SK-N-SH (cell line): Measurements from ENCODE around the gene PGS1. TPM values are rescaled to one million over a fixed set of nuclear protein-coding genes. Genes with fewer than 3 reads are reported as not detected.
A peak's percentile ranks its signal among the peaks of the same experiment; 100 is the strongest.

Experiments used
- CTCF ChIA-PET: fragments of 300-600, 350-600 bp; formaldehyde crosslinking; extraction: SDS; loops from one replicate; lab custom pipeline; 2021; lab: Yijun Ruan, JAX
- POLR2A ChIA-PET: fragments of 350-600 bp; sonication (Branson Sonifier 250); formaldehyde crosslinking; extraction: SDS; loops from one replicate; lab custom pipeline; 2020; ENCODE audit warnings: antibody characterized with exemption, inconsistent platforms; lab: Yijun Ruan, JAX
- DNase-seq: peaks from one replicate; pipeline ENCODE4 v3.0.0; 2012
- H2AFZ ChIP-seq: fragments of 200-600 bp; sonication (generic); 2 replicates; pipeline ENCODE4 v1.8.1; 2016; ENCODE audit warnings: antibody characterized with exemption, mild to moderate bottlenecking, low read depth
- H3F3A ChIP-seq: fragments of 200-600 bp; sonication (generic); replicated peaks from 2 replicates; pipeline ENCODE3; 2016; ENCODE audit warnings: antibody characterized with exemption, mild to moderate bottlenecking; ENCODE audit not compliant: insufficient read depth
- H3K27ac ChIP-seq, 2 experiments: fragments of 200-500 bp in 1 of 2; fragments of 200-600 bp in 1 of 2; sonication (Bioruptor generic) in 1 of 2; sonication (generic), shearing (Covaris generic) in 1 of 2; 2 replicates each; pipeline versions ENCODE4 v1.5.1 to v1.6.1; 2014 to 2016; ENCODE audit warnings: low read depth in 2 of 2, inconsistent platforms in 1 of 2, low read length in 1 of 2, mild to moderate bottlenecking in 1 of 2, mixed read lengths in 1 of 2
- H3K27me3 ChIP-seq: fragments of 200-600 bp; sonication (generic), shearing (Covaris generic); 2 replicates; pipeline ENCODE4 v1.6.1; 2016; ENCODE audit warnings: mixed run types; ENCODE audit not compliant: insufficient read depth
- H3K36me3 ChIP-seq, 2 experiments: fragments of 200-500 bp in 1 of 2; fragments of 200-600 bp in 1 of 2; sonication (Bioruptor generic) in 1 of 2; sonication (generic) in 1 of 2; replicated peaks in 1 of 2; 2 replicates each; pipeline versions ENCODE3 to v1.5.1; 2014 to 2016; ENCODE audit warnings: low read length in 1 of 2, mild to moderate bottlenecking in 1 of 2; ENCODE audit not compliant: insufficient read depth in 2 of 2, control insufficient read depth in 1 of 2
- H3K4me1 ChIP-seq, 2 experiments: fragments of 200-500 bp in 1 of 2; fragments of 200-600 bp in 1 of 2; sonication (Bioruptor generic) in 1 of 2; sonication (generic), shearing (Covaris generic) in 1 of 2; 2 replicates each; pipeline versions ENCODE4 v1.5.1 to v1.6.1; 2014 to 2016; ENCODE audit warnings: low read depth in 1 of 2, low read length in 1 of 2, mixed run types in 1 of 2; ENCODE audit not compliant: insufficient read depth in 2 of 2, control insufficient read depth in 1 of 2
- H3K4me2 ChIP-seq: fragments of 200-600 bp; sonication (generic), shearing (Covaris generic); 2 replicates; pipeline ENCODE4 v1.6.1; 2017; ENCODE audit warnings: mixed run types
- H3K4me3 ChIP-seq, 2 experiments: fragments of 200-500 bp in 1 of 2; fragments of 200-600 bp in 1 of 2; sonication (Bioruptor generic) in 1 of 2; sonication (generic), shearing (Covaris generic) in 1 of 2; 2 replicates each; pipeline versions ENCODE4 v1.5.1 to v1.8.1; 2014 to 2016; ENCODE audit warnings: low read depth in 2 of 2, inconsistent platforms in 1 of 2, low read length in 1 of 2, mild to moderate bottlenecking in 1 of 2, mixed read lengths in 1 of 2, moderate library complexity in 1 of 2
- H3K79me2 ChIP-seq: fragments of 200-600 bp; sonication (generic); 2 replicates; pipeline ENCODE4 v1.8.1; 2017; ENCODE audit warnings: mild to moderate bottlenecking; ENCODE audit not compliant: insufficient read depth
- H3K9ac ChIP-seq: fragments of 200-600 bp; sonication (generic); 2 replicates; pipeline ENCODE4 v1.6.1; 2017; ENCODE audit warnings: mixed run types
- H3K9me2 ChIP-seq: fragments of 200-600 bp; sonication (generic); 2 replicates; pipeline ENCODE4 v1.6.1; 2017; ENCODE audit warnings: mixed run types
- H3K9me3 ChIP-seq: fragments of 200-600 bp; sonication (generic); 2 replicates; pipeline ENCODE4 v1.6.1; 2017; ENCODE audit warnings: mixed run types, mild to moderate bottlenecking, moderate library complexity
- H4K20me1 ChIP-seq: fragments of 200-600 bp; sonication (generic); 2 replicates; pipeline ENCODE4 v1.6.1; 2017; ENCODE audit warnings: mild to moderate bottlenecking, mixed run types; ENCODE audit not compliant: insufficient read depth
- CHD2 ChIP-seq: fragments of 150-350 bp; IDR thresholded peaks from 2 replicates; pipeline ENCODE4 v1.6.1; 2018; ENCODE audit warnings: low read length; ENCODE audit not compliant: partially characterized antibody
- ELF1 ChIP-seq: IDR thresholded peaks from 2 replicates; pipeline ENCODE4 v1.4.0; 2012
- EP300 ChIP-seq, 2 experiments: IDR thresholded peaks; 2 replicates each; pipeline versions ENCODE4 v1.4.0 to v1.6.1; 2012; ENCODE audit warnings: borderline replicate concordance in 1 of 2, low read depth in 1 of 2, low read length in 1 of 2
- EZH2phosphoT487 ChIP-seq: fragments of 200-600 bp; sonication (generic); IDR thresholded peaks from 2 replicates; pipeline ENCODE4 v1.6.1; 2017; ENCODE audit warnings: low read depth, mixed run types, mild to moderate bottlenecking, antibody characterized with exemption, moderate library complexity, borderline replicate concordance
- FOSL2 ChIP-seq: IDR thresholded peaks from 2 replicates; pipeline ENCODE4 v1.4.0; 2012; ENCODE audit warnings: low read depth, mild to moderate bottlenecking, moderate library complexity, borderline replicate concordance
- FOXJ3 ChIP-seq: sonication (generic); formaldehyde crosslinking; IDR thresholded peaks from 2 replicates; pipeline ENCODE4 v1.5.1; 2020; ENCODE audit warnings: mild to moderate bottlenecking, missing genetic modification reagents
- FOXM1 ChIP-seq: IDR thresholded peaks from 2 replicates; pipeline ENCODE4 v1.4.0; 2012; ENCODE audit warnings: low read depth, mild to moderate bottlenecking
- GABPA ChIP-seq: IDR thresholded peaks from 2 replicates; pipeline ENCODE4 v1.4.0; 2012; ENCODE audit warnings: low read depth, mild to moderate bottlenecking
- IRF3 ChIP-seq: fragments of 150-350 bp; IDR thresholded peaks from 2 replicates; pipeline ENCODE4 v1.6.1; 2016; ENCODE audit warnings: mild to moderate bottlenecking, low read depth, low read length
- NFIC ChIP-seq: IDR thresholded peaks from 2 replicates; pipeline ENCODE4 v1.4.0; 2012; ENCODE audit warnings: borderline replicate concordance
- NRF1 ChIP-seq: IDR thresholded peaks from 2 replicates; pipeline ENCODE4 v1.6.1; 2012; ENCODE audit warnings: low read depth, mild to moderate bottlenecking, low read length
- POLR2AphosphoS5 ChIP-seq: IDR thresholded peaks from 2 replicates; pipeline ENCODE4 v1.6.1; 2012; ENCODE audit warnings: low read depth, low read length
- RAD21 ChIP-seq: IDR thresholded peaks from 2 replicates; pipeline ENCODE4 v1.6.1; 2012; ENCODE audit warnings: mild to moderate bottlenecking, low read length
- RCOR1 ChIP-seq: fragments of 150-350 bp; IDR thresholded peaks from 2 replicates; pipeline ENCODE4 v1.6.1; 2017; ENCODE audit warnings: antibody characterized with exemption, low read length
- RFX5 ChIP-seq: IDR thresholded peaks from 2 replicates; pipeline ENCODE4 v1.6.1; 2012; ENCODE audit warnings: mild to moderate bottlenecking, improper control_type of control experiment, low read length
- SIN3A ChIP-seq: IDR thresholded peaks from 2 replicates; pipeline ENCODE4 v1.6.1; 2012; ENCODE audit warnings: low read depth, mild to moderate bottlenecking, low read length, moderate library complexity, borderline replicate concordance
- SMC3 ChIP-seq: IDR thresholded peaks from 2 replicates; pipeline ENCODE4 v1.6.1; 2012; ENCODE audit warnings: low read depth, low read length, improper control_type of control experiment
- TCF12 ChIP-seq: IDR thresholded peaks from 2 replicates; pipeline ENCODE4 v1.4.0; 2012
- TEAD4 ChIP-seq: IDR thresholded peaks from 2 replicates; pipeline ENCODE4 v1.4.0; 2012; ENCODE audit warnings: mild to moderate bottlenecking, borderline replicate concordance; ENCODE audit not compliant: insufficient read depth
- USF2 ChIP-seq: fragments of 150-350 bp; IDR thresholded peaks from 2 replicates; pipeline ENCODE4 v1.6.1; 2017; ENCODE audit warnings: antibody characterized with exemption, low read length, low read depth, borderline replicate concordance
- YY1 ChIP-seq: IDR thresholded peaks from 2 replicates; pipeline ENCODE4 v1.4.0; 2012; ENCODE audit warnings: low read depth, mild to moderate bottlenecking
- WGBS: methylation state at CpG from one replicate; pipeline ENCODE4 v1.1.6; 2017; ENCODE audit warnings: low lambda C conversion rate; 5-methylcytosine and 5-hydroxymethylcytosine counted together
- polyA plus RNA-seq, 3 experiments: library from polyadenylated mRNA; depleted of rRNA; stranded (reverse); fragments of >200 nt; gene quantifications; 2 replicates each; pipeline ENCODE4 v1.2.3, GENCODE V29; 2012
- TF ChIP-seq, protein P1 (sequence below): IDR thresholded peaks from 2 replicates; pipeline ENCODE4; 2012
- TF ChIP-seq, protein P2 (sequence below): fragments of 200-600 bp; sonication (generic); IDR thresholded peaks from 2 replicates; pipeline ENCODE4 v1.6.1; 2017; ENCODE audit warnings: antibody characterized with exemption, mild to moderate bottlenecking, moderate library complexity
- TF ChIP-seq, protein P3 (sequence below): IDR thresholded peaks from 2 replicates; pipeline ENCODE4 v1.4.0; 2012; ENCODE audit warnings: low read depth, borderline replicate concordance

Gene PGS1
- polyA plus RNA-seq, 1 of the 3 experiments (the other 2 are of a cell fraction), result 88.4 TPM

DNA sequence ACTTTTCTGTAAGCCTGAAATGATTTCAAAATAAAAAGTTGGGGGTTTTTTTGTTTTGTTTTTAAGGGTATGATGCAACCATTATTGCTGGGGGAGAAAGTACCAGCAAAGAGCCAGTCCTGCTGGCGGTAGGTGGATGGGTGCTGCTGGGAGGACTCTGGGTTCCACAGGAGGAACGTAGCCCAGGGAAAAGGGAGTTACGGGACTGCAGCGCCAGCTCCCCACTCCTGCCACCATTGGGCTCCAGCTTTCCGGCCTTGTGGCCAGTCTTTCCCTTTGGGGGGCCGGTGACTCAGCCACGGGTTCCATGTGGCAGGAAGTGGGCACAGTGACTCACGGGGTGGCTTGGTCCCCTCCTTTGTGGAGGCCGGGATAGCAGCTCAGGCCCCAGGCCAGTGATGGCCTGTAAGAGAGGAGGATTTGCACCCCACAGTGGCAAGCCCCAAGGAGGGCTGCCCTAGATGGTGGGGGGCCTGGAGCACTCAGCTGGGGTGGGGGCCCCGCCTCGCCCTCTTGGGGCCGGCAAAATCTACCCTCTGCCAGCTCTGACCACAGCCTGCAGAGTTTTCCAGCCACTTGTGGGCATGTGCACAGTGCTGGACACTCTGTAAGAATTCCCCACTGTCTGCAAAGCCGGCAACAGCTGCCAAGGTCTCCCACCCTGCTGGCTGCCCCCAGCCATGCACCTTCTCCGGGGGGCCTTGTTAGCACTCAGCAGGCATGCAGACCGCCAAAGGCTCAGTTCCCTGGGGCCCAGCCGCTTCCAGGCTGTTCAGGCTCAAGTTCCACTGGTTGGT is 49.0 kb upstream of the PGS1 start:
- 26% methylated on average over 16 of the region's 16 CpGs for WGBS
- H3K9me2 ChIP-seq, result no peaks in the 10 kb centered on the region
- peak overlapping the region; percentile 72 for H2AFZ ChIP-seq
- H3K79me2 ChIP-seq, result no peaks in the 10 kb centered on the region
- H3K27me3 ChIP-seq, result no peaks in the 10 kb centered on the region
- H3K4me1 ChIP-seq, result peaks cover 12 to 41% of the 10 kb centered on the region in 2 experiments; a peak in 3 of 4 replicates
- H3K36me3 ChIP-seq, result no peaks in the 10 kb centered on the region
- H3F3A ChIP-seq, result peaks cover 55% of the 10 kb centered on the region
- CTCF ChIA-PET, result interaction anchor here (0.7 to 1.8 kb wide), 2 partner anchors 9 to 32 kb away, joined by 3 to 8 read pairs; no protein-coding TSS in a partner anchor
- POLR2A ChIA-PET, result no interaction called here
- no peaks in the 10 kb centered on the region for H4K20me1 ChIP-seq
- peak overlapping the region; percentile 59 for H3K9ac ChIP-seq
- peak overlapping the region; percentile 29 to 93; a peak in 3 of 4 replicates for H3K27ac ChIP-seq
- no peaks in the 10 kb centered on the region for H3K9me3 ChIP-seq
- peak; percentile 41 for DNase-seq
- peak overlapping the region; percentile 64; the same call in 1 of the 2 replicates for H3K4me2 ChIP-seq
- no peak overlapping the region for H3K4me3 ChIP-seq
- TF ChIP-seq USF2, result no peak
- TF ChIP-seq, protein P1, sequence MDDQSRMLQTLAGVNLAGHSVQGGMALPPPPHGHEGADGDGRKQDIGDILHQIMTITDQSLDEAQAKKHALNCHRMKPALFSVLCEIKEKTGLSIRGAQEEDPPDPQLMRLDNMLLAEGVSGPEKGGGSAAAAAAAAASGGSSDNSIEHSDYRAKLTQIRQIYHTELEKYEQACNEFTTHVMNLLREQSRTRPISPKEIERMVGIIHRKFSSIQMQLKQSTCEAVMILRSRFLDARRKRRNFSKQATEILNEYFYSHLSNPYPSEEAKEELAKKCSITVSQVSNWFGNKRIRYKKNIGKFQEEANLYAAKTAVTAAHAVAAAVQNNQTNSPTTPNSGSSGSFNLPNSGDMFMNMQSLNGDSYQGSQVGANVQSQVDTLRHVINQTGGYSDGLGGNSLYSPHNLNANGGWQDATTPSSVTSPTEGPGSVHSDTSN, result peak; percentile 64
- peak; percentile 94 for TF ChIP-seq TCF12
- peak; percentile 82; the same call in 1 of the 2 replicates for TF ChIP-seq FOXM1
- TF ChIP-seq, protein P2, sequence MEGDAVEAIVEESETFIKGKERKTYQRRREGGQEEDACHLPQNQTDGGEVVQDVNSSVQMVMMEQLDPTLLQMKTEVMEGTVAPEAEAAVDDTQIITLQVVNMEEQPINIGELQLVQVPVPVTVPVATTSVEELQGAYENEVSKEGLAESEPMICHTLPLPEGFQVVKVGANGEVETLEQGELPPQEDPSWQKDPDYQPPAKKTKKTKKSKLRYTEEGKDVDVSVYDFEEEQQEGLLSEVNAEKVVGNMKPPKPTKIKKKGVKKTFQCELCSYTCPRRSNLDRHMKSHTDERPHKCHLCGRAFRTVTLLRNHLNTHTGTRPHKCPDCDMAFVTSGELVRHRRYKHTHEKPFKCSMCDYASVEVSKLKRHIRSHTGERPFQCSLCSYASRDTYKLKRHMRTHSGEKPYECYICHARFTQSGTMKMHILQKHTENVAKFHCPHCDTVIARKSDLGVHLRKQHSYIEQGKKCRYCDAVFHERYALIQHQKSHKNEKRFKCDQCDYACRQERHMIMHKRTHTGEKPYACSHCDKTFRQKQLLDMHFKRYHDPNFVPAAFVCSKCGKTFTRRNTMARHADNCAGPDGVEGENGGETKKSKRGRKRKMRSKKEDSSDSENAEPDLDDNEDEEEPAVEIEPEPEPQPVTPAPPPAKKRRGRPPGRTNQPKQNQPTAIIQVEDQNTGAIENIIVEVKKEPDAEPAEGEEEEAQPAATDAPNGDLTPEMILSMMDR, result peak; percentile 24
- TF ChIP-seq YY1, result peak; percentile 64; the same call in 1 of the 2 replicates
- no peak for TF ChIP-seq EZH2phosphoT487
- TF ChIP-seq FOSL2, result peak; percentile 99
- no peak for TF ChIP-seq RFX5
- TF ChIP-seq RCOR1, result no peak
- TF ChIP-seq GABPA, result peak; percentile 52; the same call in 1 of the 2 replicates
- TF ChIP-seq EP300 (IDR thresholded peaks at IDR 0.05; ENCODE audit: borderline replicate concordance in 1 of 2, low read depth in 1 of 2, low read length in 1 of 2), result peak in 1 of 2 experiments; percentile 97; a peak in 2 of 4 replicates
- TF ChIP-seq, protein P3, sequence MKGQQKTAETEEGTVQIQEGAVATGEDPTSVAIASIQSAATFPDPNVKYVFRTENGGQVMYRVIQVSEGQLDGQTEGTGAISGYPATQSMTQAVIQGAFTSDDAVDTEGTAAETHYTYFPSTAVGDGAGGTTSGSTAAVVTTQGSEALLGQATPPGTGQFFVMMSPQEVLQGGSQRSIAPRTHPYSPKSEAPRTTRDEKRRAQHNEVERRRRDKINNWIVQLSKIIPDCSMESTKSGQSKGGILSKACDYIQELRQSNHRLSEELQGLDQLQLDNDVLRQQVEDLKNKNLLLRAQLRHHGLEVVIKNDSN, result peak; percentile 42; the same call in 1 of the 2 replicates
- TF ChIP-seq NFIC, result peak; percentile 83
- TF ChIP-seq IRF3, result no peak
- no peak for TF ChIP-seq FOXJ3
- TF ChIP-seq NRF1, result no peak
- TF ChIP-seq SIN3A, result no peak
- TF ChIP-seq CHD2, result no peak
- TF ChIP-seq POLR2AphosphoS5, result peak; percentile 62
- no peak; the same call in 1 of the 2 replicates for TF ChIP-seq TEAD4
- no peak for TF ChIP-seq SMC3
- TF ChIP-seq ELF1, result peak; percentile 42
- no peak for TF ChIP-seq RAD21
